GM12873 (cell line): ENCODE measurements around the gene DGAT2L6.

ENCODE experiments used
- TF ChIP-seq, protein P1 (sequence below): IDR thresholded peaks from 2 replicates; pipeline ENCODE4 v1.5.1; 2012; ENCODE audit warnings: low read depth, mild to moderate bottlenecking, moderate library complexity, low read length, control low read depth; ENCODE audit not compliant: insufficient read depth; ENCODE audit errors: missing control alignments

The DGAT2L6 gene

DNA sequence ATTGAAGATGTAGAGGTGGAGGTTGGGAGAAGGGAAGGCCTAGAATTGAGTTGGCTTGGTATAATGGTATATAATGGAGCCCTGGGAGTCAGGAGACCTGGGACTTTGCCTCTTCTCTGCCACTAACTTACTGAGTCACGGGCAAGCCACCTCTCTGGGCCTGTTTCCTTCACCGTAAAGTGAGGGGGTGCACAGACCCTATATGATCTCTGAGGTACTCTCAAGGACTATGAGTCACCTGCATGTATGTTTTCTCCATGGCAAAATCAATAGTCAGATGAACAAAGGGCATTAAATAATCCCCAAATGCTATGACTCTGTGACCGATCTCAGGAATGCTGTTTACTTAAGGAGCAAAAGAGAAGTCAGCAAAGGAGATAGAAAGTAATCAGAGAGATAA lies 77.6 kb downstream of the DGAT2L6 start:
- TF ChIP-seq, protein P1, sequence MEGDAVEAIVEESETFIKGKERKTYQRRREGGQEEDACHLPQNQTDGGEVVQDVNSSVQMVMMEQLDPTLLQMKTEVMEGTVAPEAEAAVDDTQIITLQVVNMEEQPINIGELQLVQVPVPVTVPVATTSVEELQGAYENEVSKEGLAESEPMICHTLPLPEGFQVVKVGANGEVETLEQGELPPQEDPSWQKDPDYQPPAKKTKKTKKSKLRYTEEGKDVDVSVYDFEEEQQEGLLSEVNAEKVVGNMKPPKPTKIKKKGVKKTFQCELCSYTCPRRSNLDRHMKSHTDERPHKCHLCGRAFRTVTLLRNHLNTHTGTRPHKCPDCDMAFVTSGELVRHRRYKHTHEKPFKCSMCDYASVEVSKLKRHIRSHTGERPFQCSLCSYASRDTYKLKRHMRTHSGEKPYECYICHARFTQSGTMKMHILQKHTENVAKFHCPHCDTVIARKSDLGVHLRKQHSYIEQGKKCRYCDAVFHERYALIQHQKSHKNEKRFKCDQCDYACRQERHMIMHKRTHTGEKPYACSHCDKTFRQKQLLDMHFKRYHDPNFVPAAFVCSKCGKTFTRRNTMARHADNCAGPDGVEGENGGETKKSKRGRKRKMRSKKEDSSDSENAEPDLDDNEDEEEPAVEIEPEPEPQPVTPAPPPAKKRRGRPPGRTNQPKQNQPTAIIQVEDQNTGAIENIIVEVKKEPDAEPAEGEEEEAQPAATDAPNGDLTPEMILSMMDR, result no peak
